ENCODE measurements around the gene AFF3.

GRCh38 chr2:99512181-99512591, 630.2 kb downstream of the AFF3 start:
- TF ChIP-seq PATZ1 (CRISPR knock-in tag; IDR thresholded peaks at IDR 0.05; ENCODE audit: borderline replicate concordance), result no peak
- no peak for TF ChIP-seq CSRNP3 (CRISPR knock-in tag; IDR thresholded peaks at IDR 0.05)
- TF ChIP-seq GLIS3 (CRISPR knock-in tag; IDR thresholded peaks at IDR 0.05), result no peak
- TF ChIP-seq ZNF8 (CRISPR knock-in tag; IDR thresholded peaks at IDR 0.05), result no peak
- no peak for TF ChIP-seq ZFP30 (CRISPR knock-in tag; IDR thresholded peaks at IDR 0.05)
- no peak for TF ChIP-seq RARB (CRISPR knock-in tag; IDR thresholded peaks at IDR 0.05)
- no peak; the same call in 1 of the 2 replicates for TF ChIP-seq TCF4 (CRISPR knock-in tag; IDR thresholded peaks at IDR 0.05; ENCODE audit: borderline replicate concordance)

Data from SK-N-SH treated with all-trans-retinoic acid at 6 μM for 48 hours (cell line).